ENCODE measurements around the gene QKI. TPM values are rescaled to one million over a fixed set of nuclear protein-coding genes. Genes with fewer than 3 reads are reported as not detected.

The QKI gene
- total and polyA plus RNA-seq, 2 of the 8 experiments (the other 6 are each of a cell fraction or from before 2014, with no cell fraction given), result 181 to 183 TPM

GRCh38 chr6:163501439-163501838 lies 86.9 kb downstream of the QKI start (continued):
- TF ChIP-seq USF2 (IDR thresholded peaks at IDR 0.05; ENCODE audit: low read length) (no peak), GTF2F1 (IDR thresholded peaks at IDR 0.05; ENCODE audit: borderline replicate concordance, low read depth, low read length) (no peak), SAP30 (IDR thresholded peaks at IDR 0.05; ENCODE audit: insufficient read depth, insufficient replicate concordance, low read length) (no peak), E2F6 (IDR thresholded peaks at IDR 0.05) (no peak), CEBPB (IDR thresholded peaks at IDR 0.05; ENCODE audit: low read depth, low read length) (no peak), POLR2A (IDR thresholded peaks at IDR 0.05; ENCODE audit: control extremely low read depth in 1 of 2, low read depth in 2 of 2, low read length in 2 of 2) (no peak), YY1 (IDR thresholded peaks at IDR 0.05; ENCODE audit: low read depth, low read length) (no peak), POU5F1 (IDR thresholded peaks at IDR 0.05; ENCODE audit: low read depth, low read length) (no peak), TAF7 (optimal IDR thresholded peaks at IDR 0.05; ENCODE audit: borderline replicate concordance, low read depth, low read length) (no peak), SIRT6 (IDR thresholded peaks at IDR 0.05; ENCODE audit: low read length) (no peak)
